ENCODE data around the gene RNF150.
"Not testable (repeated sequence)": the region's sequence is repeated elsewhere in the genome, so short reads cannot be mapped to it uniquely, and the experiment has no call there.

The RNF150 gene

GRCh38 chr4:141075553-141075952 lies 57.7 kb downstream of the RNF150 start:
- DNase-seq: no peak

GRCh38 chr4:141074098-141074878 lies 59.0 kb downstream of the RNF150 start:
- peak; percentile 39 for DNase-seq

- DNase-seq: no peak
Observed at GRCh38 chr4:141066690-141067089, 66.6 kb downstream of the RNF150 start.

- no peak for DNase-seq
Observed at GRCh38 chr4:141065872-141066271, 67.4 kb downstream of the RNF150 start.

GRCh38 chr4:141062651-141063050 lies 70.6 kb downstream of the RNF150 start:
- DNase-seq: no peak

- peak; percentile 91 for DNase-seq
Observed at GRCh38 chr4:141058591-141059512, 74.4 kb downstream of the RNF150 start.

GRCh38 chr4:141057582-141057981 lies 75.7 kb downstream of the RNF150 start:
- no peak for DNase-seq

GRCh38 chr4:141056473-141056872 lies 76.8 kb downstream of the RNF150 start:
- no peak for DNase-seq

GRCh38 chr4:141054446-141054845 lies 78.8 kb downstream of the RNF150 start:
- no peak for DNase-seq

GRCh38 chr4:141050999-141051398 lies 82.3 kb downstream of the RNF150 start:
- not testable (repeated sequence) for DNase-seq

GRCh38 chr4:141047228-141047884 lies 85.9 kb downstream of the RNF150 start:
- peak; percentile 91 for DNase-seq

- DNase-seq: peak; percentile 99
Observed at GRCh38 chr4:141046255-141046654, 87.0 kb downstream of the RNF150 start.

GRCh38 chr4:141045848-141046247 lies 87.4 kb downstream of the RNF150 start:
- no peak for DNase-seq

- no peak for DNase-seq
Observed at GRCh38 chr4:141041021-141041476, 92.2 kb downstream of the RNF150 start.

- no peak for DNase-seq
Observed at GRCh38 chr4:141039156-141039555, 94.1 kb downstream of the RNF150 start.

- DNase-seq: no peak
Observed at GRCh38 chr4:141038428-141038827, 94.8 kb downstream of the RNF150 start.

- DNase-seq: no peak
Observed at GRCh38 chr4:141037446-141037845, 95.8 kb downstream of the RNF150 start.

GRCh38 chr4:141036786-141037185 lies 96.5 kb downstream of the RNF150 start:
- DNase-seq: peak; percentile 44

GRCh38 chr4:141035920-141036319 lies 97.3 kb downstream of the RNF150 start:
- no peak for DNase-seq

GRCh38 chr4:141028024-141028529 lies 105.2 kb downstream of the RNF150 start:
- DNase-seq: peak; percentile 99

GRCh38 chr4:141027421-141027820 lies 105.8 kb downstream of the RNF150 start:
- DNase-seq: peak; percentile 69

- DNase-seq: peak; percentile 29
Observed at GRCh38 chr4:141026900-141027299, 106.4 kb downstream of the RNF150 start.

- no peak for DNase-seq
Observed at GRCh38 chr4:141023051-141023450, 110.2 kb downstream of the RNF150 start.

Measured in fibroblast of skin of abdomen (primary cell).